Measurements from ENCODE around the gene FYCO1.

FYCO1 gene

GRCh38 chr3:45895686-45896468, 99.7 kb downstream of the FYCO1 start:
- no peaks in the 10 kb centered on the region for H3K4me1 ChIP-seq (ENCODE audit: control insufficient read depth, low read depth, low read length)
- no peaks in the 10 kb centered on the region for H3K27me3 ChIP-seq (ENCODE audit: insufficient read depth, low read length, poor library complexity)
- H3K4ac ChIP-seq (ENCODE audit: low read depth, low read length): no peak overlapping the region
- no peak overlapping the region for H3K4me2 ChIP-seq (ENCODE audit: low read length)
- H3K36me3 ChIP-seq (ENCODE audit: control insufficient read depth, insufficient read depth, low read length): no peaks in the 10 kb centered on the region
- no CpG with 5 or more reads among the region's 5 CpGs for WGBS (ENCODE audit: extremely low coverage, insufficient coverage, low lambda C conversion rate)
- H4K5ac ChIP-seq (ENCODE audit: low read length): no peak overlapping the region
- H2BK120ac ChIP-seq (ENCODE audit: low read depth, low read length): no peak overlapping the region
- no peak for DNase-seq
- H3K56ac ChIP-seq (ENCODE audit: low read length): no peak overlapping the region
- no peak overlapping the region for H3K18ac ChIP-seq (ENCODE audit: low read length)
- H2AK5ac ChIP-seq (ENCODE audit: low read length): no peak overlapping the region
- H3K79me2 ChIP-seq (ENCODE audit: control insufficient read depth, insufficient read depth, low read length): no peaks in the 10 kb centered on the region
- no peak overlapping the region for H3K23ac ChIP-seq (ENCODE audit: low read length)
- H4K8ac ChIP-seq (ENCODE audit: low read depth, low read length): no peak overlapping the region
- no peak overlapping the region for H3K9ac ChIP-seq (ENCODE audit: low read length)
- no peaks in the 10 kb centered on the region for H3K79me1 ChIP-seq (ENCODE audit: low read length)
- no peak overlapping the region for H3K27ac ChIP-seq (ENCODE audit: low read depth, low read length)
- H2BK5ac ChIP-seq (ENCODE audit: low read length): no peak overlapping the region
- no peak overlapping the region for H2BK15ac ChIP-seq (replicated peaks; ENCODE audit: low read depth)
- H3K4me3 ChIP-seq (ENCODE audit: low read length): no peak overlapping the region

- H3K27ac ChIP-seq (ENCODE audit: low read depth, low read length): no peak overlapping the region
- no CpG with 5 or more reads among the region's 6 CpGs for WGBS (ENCODE audit: extremely low coverage, insufficient coverage, low lambda C conversion rate)
- H2BK5ac ChIP-seq (ENCODE audit: low read length): no peak overlapping the region
- no peak overlapping the region for H3K23ac ChIP-seq (ENCODE audit: low read length)
- no peak overlapping the region for H4K5ac ChIP-seq (ENCODE audit: low read length)
- no peak overlapping the region for H2AK5ac ChIP-seq (ENCODE audit: low read length)
- H3K9ac ChIP-seq (ENCODE audit: low read length): no peak overlapping the region
- H3K36me3 ChIP-seq (ENCODE audit: control insufficient read depth, insufficient read depth, low read length): no peaks in the 10 kb centered on the region
- no peak overlapping the region for H3K56ac ChIP-seq (ENCODE audit: low read length)
- no peak overlapping the region for H4K8ac ChIP-seq (ENCODE audit: low read depth, low read length)
- no peaks in the 10 kb centered on the region for H3K79me1 ChIP-seq (ENCODE audit: low read length)
- no peak overlapping the region for H2BK15ac ChIP-seq (replicated peaks; ENCODE audit: low read depth)
- H3K18ac ChIP-seq (ENCODE audit: low read length): no peak overlapping the region
- no peak overlapping the region for H3K4me2 ChIP-seq (ENCODE audit: low read length)
- no peaks in the 10 kb centered on the region for H3K27me3 ChIP-seq (ENCODE audit: insufficient read depth, low read length, poor library complexity)
- H3K4me3 ChIP-seq (ENCODE audit: low read length): no peak overlapping the region
- DNase-seq: no peak
- H2BK120ac ChIP-seq (ENCODE audit: low read depth, low read length): no peak overlapping the region
- no peak overlapping the region for H3K4ac ChIP-seq (ENCODE audit: low read depth, low read length)
- no peaks in the 10 kb centered on the region for H3K4me1 ChIP-seq (ENCODE audit: control insufficient read depth, low read depth, low read length)
- no peaks in the 10 kb centered on the region for H3K79me2 ChIP-seq (ENCODE audit: control insufficient read depth, insufficient read depth, low read length)
These were observed 101.6 kb downstream of the FYCO1 start for GRCh38 chr3:45894015-45894414.

GRCh38 chr3:45892161-45892560, 103.5 kb downstream of the FYCO1 start:
- Histone ChIP-seq H3K79me1 (ENCODE audit: low read length) (no peaks in the 10 kb centered on the region), H3K56ac (ENCODE audit: low read length) (no peak overlapping the region), H4K8ac (ENCODE audit: low read depth, low read length) (no peak overlapping the region), H2BK5ac (ENCODE audit: low read length) (no peak overlapping the region), H3K23ac (ENCODE audit: low read length) (no peak overlapping the region), H2AK5ac (ENCODE audit: low read length) (no peak overlapping the region), H3K36me3 (ENCODE audit: control insufficient read depth, insufficient read depth, low read length) (no peaks in the 10 kb centered on the region), H4K5ac (ENCODE audit: low read length) (no peak overlapping the region), H3K4me1 (ENCODE audit: control insufficient read depth, low read depth, low read length) (no peaks in the 10 kb centered on the region), H3K4me2 (ENCODE audit: low read length) (no peak overlapping the region), H3K4ac (ENCODE audit: low read depth, low read length) (no peak overlapping the region), H3K4me3 (ENCODE audit: low read length) (no peak overlapping the region), H3K27ac (ENCODE audit: low read depth, low read length) (no peak overlapping the region), H2BK120ac (ENCODE audit: low read depth, low read length) (no peak overlapping the region), H3K27me3 (ENCODE audit: insufficient read depth, low read length, poor library complexity) (no peaks in the 10 kb centered on the region), H3K79me2 (ENCODE audit: control insufficient read depth, insufficient read depth, low read length) (no peaks in the 10 kb centered on the region), H3K9ac (ENCODE audit: low read length) (no peak overlapping the region), H2BK15ac (replicated peaks; ENCODE audit: low read depth) (no peak overlapping the region), H3K18ac (ENCODE audit: low read length) (no peak overlapping the region)
- no peak for DNase-seq
- WGBS (ENCODE audit: extremely low coverage, insufficient coverage, low lambda C conversion rate): no CpG with 5 or more reads among the region's 1 CpG

- H3K18ac ChIP-seq (ENCODE audit: low read length): no peak overlapping the region
- no CpG with 5 or more reads among the region's 3 CpGs for WGBS (ENCODE audit: extremely low coverage, insufficient coverage, low lambda C conversion rate)
- H2BK5ac ChIP-seq (ENCODE audit: low read length): no peak overlapping the region
- no peak overlapping the region for H4K8ac ChIP-seq (ENCODE audit: low read depth, low read length)
- H2BK120ac ChIP-seq (ENCODE audit: low read depth, low read length): no peak overlapping the region
- no peaks in the 10 kb centered on the region for H3K4me1 ChIP-seq (ENCODE audit: control insufficient read depth, low read depth, low read length)
- no peak overlapping the region for H3K9ac ChIP-seq (ENCODE audit: low read length)
- no peak overlapping the region for H4K5ac ChIP-seq (ENCODE audit: low read length)
- H3K36me3 ChIP-seq (ENCODE audit: control insufficient read depth, insufficient read depth, low read length): no peaks in the 10 kb centered on the region
- H3K27me3 ChIP-seq (ENCODE audit: insufficient read depth, low read length, poor library complexity): no peaks in the 10 kb centered on the region
- H3K79me1 ChIP-seq (ENCODE audit: low read length): no peaks in the 10 kb centered on the region
- no peak overlapping the region for H2AK5ac ChIP-seq (ENCODE audit: low read length)
- H3K79me2 ChIP-seq (ENCODE audit: control insufficient read depth, insufficient read depth, low read length): no peaks in the 10 kb centered on the region
- no peak overlapping the region for H3K4me3 ChIP-seq (ENCODE audit: low read length)
- H3K4ac ChIP-seq (ENCODE audit: low read depth, low read length): no peak overlapping the region
- H2BK15ac ChIP-seq (replicated peaks; ENCODE audit: low read depth): no peak overlapping the region
- H3K23ac ChIP-seq (ENCODE audit: low read length): no peak overlapping the region
- H3K27ac ChIP-seq (ENCODE audit: low read depth, low read length): no peak overlapping the region
- no peak overlapping the region for H3K4me2 ChIP-seq (ENCODE audit: low read length)
- no peak overlapping the region for H3K56ac ChIP-seq (ENCODE audit: low read length)
- no peak for DNase-seq
These were observed 105.2 kb downstream of the FYCO1 start for GRCh38 chr3:45890405-45890804.

- Histone ChIP-seq H3K4me1 (ENCODE audit: control insufficient read depth, low read depth, low read length) (no peaks in the 10 kb centered on the region), H2BK5ac (ENCODE audit: low read length) (no peak overlapping the region), H3K27ac (ENCODE audit: low read depth, low read length) (no peak overlapping the region), H3K56ac (ENCODE audit: low read length) (no peak overlapping the region), H3K9ac (ENCODE audit: low read length) (no peak overlapping the region), H3K79me2 (ENCODE audit: control insufficient read depth, insufficient read depth, low read length) (no peaks in the 10 kb centered on the region), H3K4ac (ENCODE audit: low read depth, low read length) (no peak overlapping the region), H2AK5ac (ENCODE audit: low read length) (no peak overlapping the region), H3K4me3 (ENCODE audit: low read length) (no peak overlapping the region), H3K79me1 (ENCODE audit: low read length) (no peaks in the 10 kb centered on the region), H2BK120ac (ENCODE audit: low read depth, low read length) (no peak overlapping the region), H3K27me3 (ENCODE audit: insufficient read depth, low read length, poor library complexity) (no peaks in the 10 kb centered on the region), H3K36me3 (ENCODE audit: control insufficient read depth, insufficient read depth, low read length) (no peaks in the 10 kb centered on the region), H4K8ac (ENCODE audit: low read depth, low read length) (no peak overlapping the region), H2BK15ac (replicated peaks; ENCODE audit: low read depth) (no peak overlapping the region), H4K5ac (ENCODE audit: low read length) (no peak overlapping the region), H3K23ac (ENCODE audit: low read length) (no peak overlapping the region), H3K4me2 (ENCODE audit: low read length) (no peak overlapping the region), H3K18ac (ENCODE audit: low read length) (no peak overlapping the region)
- no CpG with 5 or more reads among the region's 4 CpGs for WGBS (ENCODE audit: extremely low coverage, insufficient coverage, low lambda C conversion rate)
- DNase-seq: no peak
These were observed 106.3 kb downstream of the FYCO1 start for GRCh38 chr3:45889337-45889736.
